IPS DF 6.9 (cell line): ENCODE measurements around the gene IRAK1.
"Not testable (repeated sequence)": the region's sequence is repeated elsewhere in the genome, so short reads cannot be mapped to it uniquely, and the experiment has no call there.

Experiments used
- DNase-seq: peaks from one replicate; pipeline ENCODE4 v3.0.0-alpha.2; 2013; ENCODE audit warnings: low read depth, low spot score
- H3K27ac ChIP-seq: one replicate; pipeline ENCODE4 v1.5.1; 2013; ENCODE audit warnings: low read length, control low read depth
- H3K27me3 ChIP-seq: 2 replicates; pipeline ENCODE4 v1.6.1; 2013; ENCODE audit warnings: mild to moderate bottlenecking, low read length; ENCODE audit not compliant: control insufficient read depth, insufficient read depth
- H3K36me3 ChIP-seq: 2 replicates; pipeline ENCODE4 v1.6.1; 2013; ENCODE audit warnings: low read length; ENCODE audit not compliant: control insufficient read depth, insufficient read depth
- H3K4me1 ChIP-seq: 2 replicates; pipeline ENCODE4 v1.6.1; 2013; ENCODE audit warnings: low read length; ENCODE audit not compliant: control insufficient read depth, insufficient read depth
- H3K4me3 ChIP-seq: 2 replicates; pipeline ENCODE4 v1.5.1; 2013; ENCODE audit warnings: mild to moderate bottlenecking, low read length
- H3K9me3 ChIP-seq: 2 replicates; pipeline ENCODE4 v1.6.1; 2013; ENCODE audit warnings: low read length, inconsistent platforms; ENCODE audit not compliant: control insufficient read depth, insufficient read depth
- WGBS: extraction: QIAGEN DNeasy Blood & Tissue Kit; methylation state at CpG from one replicate; pipeline ENCODE4 v1.1.7; 2013; ENCODE audit warnings: mixed read lengths, missing lambda C conversion rate; ENCODE audit not compliant: insufficient read length, insufficient coverage; 5-methylcytosine and 5-hydroxymethylcytosine counted together

IRAK1 gene

DNA sequence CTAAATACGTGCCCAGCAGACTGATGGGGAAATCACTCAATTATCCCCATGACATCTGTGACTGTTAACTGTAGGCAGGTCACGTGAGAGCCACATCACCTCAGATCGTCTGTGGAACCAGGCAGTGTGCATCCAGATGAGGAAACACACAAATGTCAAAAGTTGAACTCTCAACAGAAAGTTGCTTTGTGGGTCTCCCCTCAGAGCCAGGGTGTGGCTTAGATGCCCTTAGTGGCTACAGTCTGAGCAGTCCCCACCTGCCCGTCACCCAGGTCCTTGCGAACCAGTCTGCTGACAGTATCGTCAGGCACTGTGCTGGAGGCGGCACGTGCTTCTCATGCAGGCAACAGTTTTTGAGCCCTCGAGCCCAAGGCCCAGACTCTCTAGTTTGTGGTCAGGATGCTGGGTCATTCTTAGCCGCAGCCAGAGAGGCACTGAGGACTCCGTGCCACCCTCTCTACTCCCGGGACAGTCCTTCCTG lies 36.3 kb downstream of the IRAK1 start:
- no peaks in the 10 kb centered on the region for H3K9me3 ChIP-seq
- no peak overlapping the region for H3K4me3 ChIP-seq

DNA sequence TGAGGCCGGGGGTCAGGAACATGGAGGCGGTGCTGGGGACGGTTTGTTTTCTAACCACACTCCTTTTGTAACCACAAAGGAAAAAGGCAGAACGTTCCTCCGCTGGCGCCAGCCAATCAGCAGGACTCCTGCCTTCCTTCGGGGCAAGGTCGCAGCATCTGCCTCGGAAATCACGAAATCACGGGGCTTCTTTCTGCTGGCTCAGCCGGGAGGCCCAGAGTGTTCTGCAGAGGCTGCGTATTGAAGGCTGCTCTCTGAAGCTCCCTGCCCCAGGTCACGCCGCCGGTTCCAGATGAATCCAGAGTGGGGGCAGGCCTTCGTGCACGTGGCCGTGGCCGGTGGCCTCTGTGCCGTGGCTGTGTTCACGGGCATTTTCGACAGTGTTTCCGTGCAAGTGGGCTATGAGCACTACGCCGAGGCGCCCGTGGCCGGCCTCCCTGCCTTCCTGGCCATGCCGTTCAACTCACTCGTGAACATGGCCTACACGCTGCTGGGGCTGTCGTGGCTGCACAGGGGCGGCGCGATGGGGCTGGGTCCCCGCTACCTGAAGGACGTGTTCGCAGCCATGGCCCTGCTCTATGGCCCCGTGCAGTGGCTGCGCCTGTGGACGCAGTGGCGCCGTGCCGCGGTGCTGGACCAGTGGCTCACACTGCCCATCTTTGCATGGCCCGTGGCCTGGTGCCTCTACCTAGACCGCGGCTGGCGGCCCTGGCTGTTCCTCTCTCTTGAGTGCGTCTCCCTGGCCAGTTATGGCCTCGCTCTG lies 37.8 kb downstream of the IRAK1 start:
- H3K9me3 ChIP-seq: no peaks in the 10 kb centered on the region
- H3K27ac ChIP-seq: no peak overlapping the region
- no peak overlapping the region for H3K4me3 ChIP-seq
- no CpG with 5 or more reads among the region's 52 CpGs for WGBS
- peaks cover 2% of the 10 kb centered on the region for H3K4me1 ChIP-seq
- DNase-seq: no peak
- no peaks in the 10 kb centered on the region for H3K36me3 ChIP-seq
- H3K27me3 ChIP-seq: no peaks in the 10 kb centered on the region

More for the DNA sequence above, 36.3 kb downstream of the IRAK1 start:
- no peaks in the 10 kb centered on the region for H3K27me3 ChIP-seq
- no peak for DNase-seq
- H3K36me3 ChIP-seq: no peaks in the 10 kb centered on the region
- H3K27ac ChIP-seq: no peak overlapping the region
- no CpG with 5 or more reads among the region's 12 CpGs for WGBS
- peaks cover 2% of the 10 kb centered on the region for H3K4me1 ChIP-seq

DNA sequence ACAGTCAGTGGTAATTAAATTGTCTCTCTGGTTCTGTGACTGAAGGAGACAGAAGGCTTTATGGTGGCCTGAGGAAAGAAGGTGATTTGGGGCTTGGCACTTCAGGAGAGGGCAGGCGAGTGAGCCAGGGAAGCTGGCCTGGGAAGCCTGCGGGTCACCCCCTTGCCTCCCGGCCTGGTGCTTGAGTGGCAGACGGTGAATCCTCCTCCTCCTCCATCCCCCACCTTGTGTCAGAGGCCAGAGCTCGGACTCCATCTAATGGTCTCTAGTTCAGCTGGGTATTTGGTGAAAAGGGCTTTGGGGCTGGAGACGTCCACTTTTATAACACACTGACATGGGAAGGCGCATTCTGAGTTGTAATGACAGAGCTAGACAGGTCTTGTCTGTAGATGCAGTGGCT lies 38.5 kb downstream of the IRAK1 start:
- no CpG with 5 or more reads among the region's 7 CpGs for WGBS
- no peak for DNase-seq
- H3K27me3 ChIP-seq: no peaks in the 10 kb centered on the region
- peaks cover 2% of the 10 kb centered on the region for H3K4me1 ChIP-seq
- H3K36me3 ChIP-seq: no peaks in the 10 kb centered on the region
- no peaks in the 10 kb centered on the region for H3K9me3 ChIP-seq
- H3K27ac ChIP-seq: no peak overlapping the region
- H3K4me3 ChIP-seq: no peak overlapping the region

DNA sequence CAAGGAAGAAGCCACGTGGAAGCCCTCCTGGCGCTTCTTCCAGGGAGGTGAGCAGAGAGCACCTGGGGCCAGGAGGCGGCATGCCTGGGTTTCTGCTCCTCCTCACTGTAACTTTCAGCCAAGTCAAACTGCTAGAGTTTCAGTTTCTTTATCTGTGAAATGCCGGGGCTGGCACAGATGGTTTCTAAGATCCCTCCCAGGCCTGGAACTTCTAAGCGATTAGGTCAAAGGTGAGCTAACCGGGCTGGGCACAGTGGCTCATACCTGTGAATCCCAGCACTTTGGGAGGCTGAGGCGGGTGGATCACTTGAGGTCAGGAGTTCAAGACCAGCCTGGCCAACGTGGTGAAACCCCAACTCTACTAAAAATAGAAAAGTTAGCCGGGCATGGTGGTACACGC lies 39.3 kb downstream of the IRAK1 start:
- H3K27me3 ChIP-seq, H3K27ac ChIP-seq, H3K4me1 ChIP-seq, H3K36me3 ChIP-seq, DNase-seq, H3K4me3 ChIP-seq, H3K9me3 ChIP-seq: not testable (repeated sequence)
- no CpG with 5 or more reads among the region's 10 CpGs for WGBS

DNA sequence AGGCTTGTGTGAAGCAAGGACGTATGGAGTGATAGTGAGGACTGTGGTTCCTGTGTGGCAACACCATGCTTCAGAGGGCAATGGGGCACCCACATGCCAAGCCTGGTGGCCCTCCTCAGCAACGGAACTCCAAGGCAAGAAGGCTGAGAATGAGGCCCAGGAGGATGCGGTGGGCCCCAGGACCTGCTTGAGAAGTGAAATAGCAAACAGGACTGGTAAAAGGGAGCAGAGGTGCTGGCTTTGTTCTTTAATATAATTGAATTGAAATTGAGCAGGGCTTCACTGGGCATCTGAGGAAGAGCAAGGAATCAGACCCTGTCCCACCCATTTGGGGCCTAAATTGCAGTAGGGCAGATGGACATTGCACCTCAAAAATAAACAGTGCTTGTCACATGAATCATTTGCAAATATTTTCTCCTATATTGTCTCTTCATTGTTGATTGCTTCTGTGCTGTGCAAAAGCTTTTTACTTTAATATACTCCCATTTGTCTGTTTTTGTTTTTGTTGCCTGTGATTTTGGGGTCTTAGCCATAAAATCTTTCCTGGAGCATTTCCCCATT lies 44.9 kb downstream of the IRAK1 start:
- Histone ChIP-seq H3K36me3 (no peaks in the 10 kb centered on the region), H3K27me3 (no peaks in the 10 kb centered on the region), H3K27ac (no peak overlapping the region), H3K4me3 (no peak overlapping the region), H3K4me1 (no peaks in the 10 kb centered on the region), H3K9me3 (no peaks in the 10 kb centered on the region)
- no peak for DNase-seq
- no CpG with 5 or more reads among the region's 3 CpGs for WGBS

DNA sequence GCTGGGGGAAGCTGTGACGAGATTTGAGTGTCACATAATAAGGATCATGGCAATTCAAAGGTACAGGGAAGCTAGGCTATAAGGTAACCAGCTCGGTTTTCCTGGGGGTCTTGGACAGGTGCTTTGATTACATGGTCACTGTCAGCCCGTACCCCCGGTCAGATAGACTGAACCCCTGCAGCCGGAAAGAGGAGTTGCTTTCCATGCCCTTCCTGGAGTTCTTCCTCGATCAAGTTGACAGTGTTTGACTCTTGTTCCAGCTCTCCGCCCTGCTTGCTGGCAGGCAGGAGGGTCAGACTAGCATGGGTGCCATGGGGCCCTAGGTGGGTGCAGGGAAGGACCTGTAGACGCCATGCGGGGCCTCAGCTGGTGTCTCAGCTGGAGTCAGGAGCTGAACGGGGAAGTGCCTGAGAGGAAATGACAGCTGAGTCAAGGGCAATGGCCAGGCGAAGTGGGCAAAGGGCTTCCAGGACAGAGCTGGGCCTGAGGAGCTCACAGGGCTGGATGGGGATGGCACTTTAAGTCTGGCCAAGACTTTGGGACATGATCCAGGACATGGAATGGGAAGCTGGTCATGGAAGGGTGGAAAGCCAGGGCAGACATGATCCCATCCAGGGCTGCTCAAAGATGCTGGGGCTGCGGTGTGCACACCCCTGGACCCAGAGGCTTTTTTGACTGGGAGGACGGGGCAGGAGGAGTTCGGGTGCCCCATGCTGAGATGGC lies 45.5 kb downstream of the IRAK1 start:
- no peak for DNase-seq
- H3K9me3 ChIP-seq: no peaks in the 10 kb centered on the region
- no peak overlapping the region for H3K4me3 ChIP-seq
- WGBS: no CpG with 5 or more reads among the region's 14 CpGs
- no peaks in the 10 kb centered on the region for H3K4me1 ChIP-seq
- no peaks in the 10 kb centered on the region for H3K27me3 ChIP-seq
- H3K27ac ChIP-seq: no peak overlapping the region
- H3K36me3 ChIP-seq: no peaks in the 10 kb centered on the region

DNA sequence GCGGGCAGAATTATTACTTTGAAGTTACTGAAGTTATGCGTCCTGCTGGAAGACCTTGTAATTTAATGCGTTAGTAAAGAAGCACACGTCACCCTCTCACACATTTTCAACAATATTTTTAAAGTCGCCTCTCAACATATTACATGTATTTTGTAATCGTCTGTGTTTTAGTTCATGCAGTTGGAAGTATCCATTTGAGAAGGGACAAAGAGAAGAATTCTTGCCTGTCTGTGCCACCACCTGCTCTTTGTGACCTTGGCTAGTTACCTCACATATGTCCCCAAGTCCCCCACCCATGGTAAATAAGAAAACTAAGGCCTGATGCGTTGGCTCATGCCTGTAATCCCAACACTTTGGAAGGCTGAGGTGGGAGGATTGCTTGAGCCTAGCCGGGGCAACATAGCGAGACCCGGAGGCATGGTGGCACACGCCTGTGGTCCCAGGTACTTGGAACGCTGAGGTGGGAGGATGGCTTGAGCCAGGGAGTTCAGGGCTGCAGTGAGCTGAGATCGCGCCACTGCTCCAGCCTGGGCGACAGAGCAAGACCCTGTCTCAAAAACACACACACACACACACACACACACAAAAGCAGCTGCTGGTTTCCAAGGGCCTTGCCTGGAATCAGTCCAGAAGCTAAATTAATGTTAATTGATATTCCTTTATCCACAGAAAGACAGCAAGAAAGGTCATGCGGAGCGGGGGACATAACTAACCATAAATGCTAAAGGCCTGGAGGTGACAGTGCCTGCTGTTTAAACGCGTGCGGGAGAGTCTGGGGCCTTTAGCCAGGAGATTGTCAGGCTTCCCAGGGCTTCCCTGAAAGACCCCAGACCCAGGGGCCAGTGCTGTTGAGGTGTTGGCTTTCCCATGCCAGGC lies 46.3 kb downstream of the IRAK1 start:
- no peaks in the 10 kb centered on the region for H3K36me3 ChIP-seq
- no CpG with 5 or more reads among the region's 20 CpGs for WGBS
- no peak overlapping the region for H3K27ac ChIP-seq
- no peaks in the 10 kb centered on the region for H3K9me3 ChIP-seq
- no peaks in the 10 kb centered on the region for H3K27me3 ChIP-seq
- peak overlapping the region; percentile 100; the same call in 1 of the 2 replicates for H3K4me3 ChIP-seq
- H3K4me1 ChIP-seq: peaks cover 2% of the 10 kb centered on the region
- DNase-seq: no peak

DNA sequence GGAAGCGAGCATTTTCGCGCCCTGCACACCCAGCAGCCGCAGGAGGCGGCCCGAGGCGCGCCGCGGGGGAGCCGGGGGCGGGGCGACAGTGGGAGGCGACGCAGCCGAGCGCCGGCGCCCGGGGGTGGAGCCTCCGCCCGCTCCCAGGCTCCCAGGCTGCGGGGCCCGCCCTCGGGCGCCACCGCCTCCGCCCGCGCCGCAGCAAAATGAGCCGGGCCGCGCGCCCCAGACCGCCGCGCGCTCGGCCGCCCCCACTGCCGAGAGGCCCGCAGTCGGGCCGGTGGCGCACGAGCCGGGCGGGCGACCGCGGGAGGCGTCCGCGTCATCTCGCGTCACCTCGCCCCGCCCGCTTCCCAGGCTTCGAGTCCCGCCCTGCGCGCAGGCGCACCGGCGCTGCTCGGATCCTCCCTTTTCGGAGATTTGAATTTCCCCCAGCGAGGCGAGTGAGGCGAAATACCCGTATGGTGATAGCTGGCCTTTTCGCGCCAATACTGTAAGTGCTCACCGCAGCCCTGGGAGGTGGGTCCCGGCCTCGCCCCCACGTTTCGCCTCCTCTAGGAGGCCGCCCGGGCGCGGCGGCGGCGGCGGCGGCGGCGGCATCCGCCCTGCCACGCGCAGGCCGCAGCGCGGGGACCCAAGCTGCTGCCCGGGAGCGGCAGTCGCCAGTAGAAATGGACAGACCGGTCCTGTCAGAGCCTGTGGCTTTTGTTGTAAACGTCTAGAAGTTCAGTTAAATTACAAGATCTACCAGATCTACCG lies 47.2 kb downstream of the IRAK1 start, which contains the start of gene TMEM187:
TMEM187 (plus strand) TSS at position 387 of the 759 bp plus-strand sequence. CDS start 9,309 bp downstream, outside the sequence.
- H3K27ac ChIP-seq: no peak within 1 kb of the TSS
- WGBS: no CpG with 5 or more reads among the region's 103 CpGs
- H3K36me3 ChIP-seq: no peaks in the 10 kb centered on the region
- H3K9me3 ChIP-seq: no peaks in the 10 kb centered on the region
- no peak for DNase-seq
- H3K4me1 ChIP-seq: peaks cover 4% of the 10 kb centered on the region
- H3K27me3 ChIP-seq: no peaks in the 10 kb centered on the region
- peak within 1 kb of the TSS; percentile 100 for H3K4me3 ChIP-seq

DNA sequence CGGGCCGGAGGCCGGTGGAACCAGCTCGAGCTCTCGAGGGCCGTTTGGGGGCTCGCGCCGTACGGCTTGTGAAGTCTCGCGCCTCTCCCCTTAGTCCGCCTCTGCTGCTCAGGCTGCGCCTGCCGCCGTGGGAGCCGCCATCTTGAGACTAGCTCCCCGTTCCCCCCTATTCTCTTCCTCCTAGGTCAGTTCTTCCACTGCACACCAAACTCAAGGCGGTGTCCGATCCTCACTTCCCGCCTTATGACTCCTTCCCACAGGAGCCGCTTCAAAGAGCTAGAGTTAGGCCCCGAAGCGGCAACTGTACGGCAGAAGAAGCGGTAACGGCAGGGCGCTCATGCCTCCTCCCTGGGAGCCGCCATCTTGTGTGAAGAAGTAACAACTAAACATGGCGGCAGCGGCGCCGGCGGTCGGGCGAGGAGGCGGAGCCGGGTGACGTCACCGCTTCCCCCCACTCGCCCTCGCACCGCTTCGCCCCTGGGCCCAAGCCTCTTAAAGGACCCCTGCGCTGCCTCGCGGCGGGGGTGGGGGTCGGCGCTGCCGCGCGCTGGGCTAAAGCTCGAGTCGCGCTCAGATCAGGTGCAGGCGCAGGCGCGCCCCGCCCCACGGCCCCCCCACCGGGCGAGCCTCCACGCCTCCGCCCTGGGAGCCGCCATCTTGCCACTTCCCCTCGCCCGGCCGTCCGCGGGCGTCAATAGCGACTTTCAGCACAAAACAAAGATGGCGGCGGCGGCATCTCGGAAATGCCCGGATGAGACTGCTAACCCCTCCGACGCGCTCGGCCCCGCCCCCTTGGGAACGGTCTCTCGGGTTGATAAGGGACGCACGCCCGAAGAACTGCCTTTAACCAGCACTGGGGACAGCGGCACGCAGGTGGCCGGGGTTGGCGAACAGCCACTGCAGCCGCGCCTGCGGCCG lies 48.0 kb downstream of the IRAK1 start, which contains the start of gene HCFC1:
HCFC1 (minus strand) TSS at position 369 of the 918 bp plus-strand sequence. CDS start 978 bp downstream, outside the sequence.
- Histone ChIP-seq H3K4me3 (peak within 1 kb of the TSS; percentile 100), H3K9me3 (no peaks in the 10 kb centered on the region), H3K36me3 (no peaks in the 10 kb centered on the region), H3K27ac (no peak within 1 kb of the TSS), H3K4me1 (peaks cover 6% of the 10 kb centered on the region), H3K27me3 (no peaks in the 10 kb centered on the region)
- WGBS: no CpG with 5 or more reads among the region's 96 CpGs
- no peak for DNase-seq
